ENCODE measurements around the gene TMEM219. TPM values are rescaled to one million over a fixed set of nuclear protein-coding genes. Genes with fewer than 3 reads are reported as not detected.

The TMEM219 gene
- total and polyA plus RNA-seq, 9 of the 15 experiments (the other 6 are each of a cell fraction or from before 2014, with no cell fraction given), result 35.3 to 62.8 (median 55.5) TPM

DNA sequence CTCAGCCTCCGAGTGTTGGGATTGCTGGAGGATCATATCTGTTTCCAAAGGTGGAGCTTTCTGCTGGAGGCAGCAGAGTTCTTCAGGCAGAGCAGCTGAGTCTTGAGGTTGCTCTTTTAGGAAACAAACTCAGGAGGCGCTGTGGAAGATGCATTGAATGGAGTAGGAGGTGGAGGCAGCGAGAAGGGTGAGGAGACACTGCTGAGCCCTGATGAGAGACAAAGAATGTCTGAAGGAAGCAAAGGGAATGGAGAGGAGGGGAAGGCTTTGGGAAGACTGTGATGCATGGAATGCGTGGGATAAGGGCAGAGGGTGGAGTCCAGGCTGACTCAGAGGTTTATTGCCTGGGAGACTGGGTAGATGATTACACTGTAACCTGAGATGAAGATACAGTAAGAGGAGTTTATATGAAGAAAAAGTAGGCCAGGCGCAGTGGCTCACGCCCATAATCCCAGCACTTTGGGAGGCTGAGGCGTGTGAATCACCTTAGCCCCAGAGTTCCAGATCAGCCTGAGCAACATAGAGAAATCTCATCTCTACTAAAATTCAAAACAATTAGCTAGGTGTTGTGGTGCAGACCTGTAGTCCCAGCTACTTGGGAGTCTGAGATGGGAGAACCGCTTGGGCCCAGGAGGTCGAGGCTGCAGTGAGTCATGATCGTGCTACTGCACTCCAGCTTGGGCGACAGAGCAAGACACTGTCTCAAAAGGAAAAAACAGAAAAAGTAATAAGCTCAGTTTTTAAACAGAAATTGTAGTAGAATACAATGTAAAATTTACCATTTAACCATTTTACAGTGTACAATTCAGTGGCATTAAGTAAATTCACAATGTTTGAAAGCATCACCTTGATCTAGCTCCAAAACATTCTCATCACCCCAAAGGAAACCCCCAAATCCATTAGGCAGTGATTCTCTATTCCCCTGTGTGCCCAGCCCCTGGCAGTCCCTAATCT lies 17.8 kb upstream of the TMEM219 start (continued):
- TF ChIP-seq, protein P1, sequence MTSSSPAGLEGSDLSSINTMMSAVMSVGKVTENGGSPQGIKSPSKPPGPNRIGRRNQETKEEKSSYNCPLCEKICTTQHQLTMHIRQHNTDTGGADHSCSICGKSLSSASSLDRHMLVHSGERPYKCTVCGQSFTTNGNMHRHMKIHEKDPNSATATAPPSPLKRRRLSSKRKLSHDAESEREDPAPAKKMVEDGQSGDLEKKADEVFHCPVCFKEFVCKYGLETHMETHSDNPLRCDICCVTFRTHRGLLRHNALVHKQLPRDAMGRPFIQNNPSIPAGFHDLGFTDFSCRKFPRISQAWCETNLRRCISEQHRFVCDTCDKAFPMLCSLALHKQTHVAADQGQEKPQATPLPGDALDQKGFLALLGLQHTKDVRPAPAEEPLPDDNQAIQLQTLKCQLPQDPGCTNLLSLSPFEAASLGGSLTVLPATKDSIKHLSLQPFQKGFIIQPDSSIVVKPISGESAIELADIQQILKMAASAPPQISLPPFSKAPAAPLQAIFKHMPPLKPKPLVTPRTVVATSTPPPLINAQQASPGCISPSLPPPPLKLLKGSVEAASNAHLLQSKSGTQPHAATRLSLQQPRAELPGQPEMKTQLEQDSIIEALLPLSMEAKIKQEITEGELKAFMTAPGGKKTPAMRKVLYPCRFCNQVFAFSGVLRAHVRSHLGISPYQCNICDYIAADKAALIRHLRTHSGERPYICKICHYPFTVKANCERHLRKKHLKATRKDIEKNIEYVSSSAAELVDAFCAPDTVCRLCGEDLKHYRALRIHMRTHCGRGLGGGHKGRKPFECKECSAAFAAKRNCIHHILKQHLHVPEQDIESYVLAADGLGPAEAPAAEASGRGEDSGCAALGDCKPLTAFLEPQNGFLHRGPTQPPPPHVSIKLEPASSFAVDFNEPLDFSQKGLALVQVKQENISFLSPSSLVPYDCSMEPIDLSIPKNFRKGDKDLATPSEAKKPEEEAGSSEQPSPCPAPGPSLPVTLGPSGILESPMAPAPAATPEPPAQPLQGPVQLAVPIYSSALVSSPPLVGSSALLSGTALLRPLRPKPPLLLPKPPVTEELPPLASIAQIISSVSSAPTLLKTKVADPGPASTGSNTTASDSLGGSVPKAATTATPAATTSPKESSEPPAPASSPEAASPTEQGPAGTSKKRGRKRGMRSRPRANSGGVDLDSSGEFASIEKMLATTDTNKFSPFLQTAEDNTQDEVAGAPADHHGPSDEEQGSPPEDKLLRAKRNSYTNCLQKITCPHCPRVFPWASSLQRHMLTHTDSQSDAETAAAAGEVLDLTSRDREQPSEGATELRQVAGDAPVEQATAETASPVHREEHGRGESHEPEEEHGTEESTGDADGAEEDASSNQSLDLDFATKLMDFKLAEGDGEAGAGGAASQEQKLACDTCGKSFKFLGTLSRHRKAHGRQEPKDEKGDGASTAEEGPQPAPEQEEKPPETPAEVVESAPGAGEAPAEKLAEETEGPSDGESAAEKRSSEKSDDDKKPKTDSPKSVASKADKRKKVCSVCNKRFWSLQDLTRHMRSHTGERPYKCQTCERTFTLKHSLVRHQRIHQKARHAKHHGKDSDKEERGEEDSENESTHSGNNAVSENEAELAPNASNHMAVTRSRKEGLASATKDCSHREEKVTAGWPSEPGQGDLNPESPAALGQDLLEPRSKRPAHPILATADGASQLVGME (CRISPR knock-in tag; IDR thresholded peaks at IDR 0.05), result no peak
- no peak for TF ChIP-seq HDAC8 (tag; IDR thresholded peaks at IDR 0.05)
- 0 out of 2 replicates have a peak, but pooled peaks have one; percentile 29 for TF ChIP-seq HLTF (IDR thresholded peaks at IDR 0.05)
- peak; percentile 72 for TF ChIP-seq RFX1 (IDR thresholded peaks at IDR 0.05)
- peak; percentile 94 for TF ChIP-seq FOSL1 (tag; conservative IDR thresholded peaks at IDR 0.05)
- no peak for TF ChIP-seq SAP30 (IDR thresholded peaks at IDR 0.05; ENCODE audit: borderline replicate concordance, insufficient read depth, low read depth, low read length, poor library complexity, severe bottlenecking)
- TF ChIP-seq, protein P2, sequence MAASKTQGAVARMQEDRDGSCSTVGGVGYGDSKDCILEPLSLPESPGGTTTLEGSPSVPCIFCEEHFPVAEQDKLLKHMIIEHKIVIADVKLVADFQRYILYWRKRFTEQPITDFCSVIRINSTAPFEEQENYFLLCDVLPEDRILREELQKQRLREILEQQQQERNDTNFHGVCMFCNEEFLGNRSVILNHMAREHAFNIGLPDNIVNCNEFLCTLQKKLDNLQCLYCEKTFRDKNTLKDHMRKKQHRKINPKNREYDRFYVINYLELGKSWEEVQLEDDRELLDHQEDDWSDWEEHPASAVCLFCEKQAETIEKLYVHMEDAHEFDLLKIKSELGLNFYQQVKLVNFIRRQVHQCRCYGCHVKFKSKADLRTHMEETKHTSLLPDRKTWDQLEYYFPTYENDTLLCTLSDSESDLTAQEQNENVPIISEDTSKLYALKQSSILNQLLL (CRISPR knock-in tag; IDR thresholded peaks at IDR 0.05; ENCODE audit: borderline replicate concordance), result no peak
- no peak for TF ChIP-seq ATF1 (CRISPR knock-in tag; IDR thresholded peaks at IDR 0.05)
- TF ChIP-seq ATF1 (tag; IDR thresholded peaks at IDR 0.05), result no peak; the same call in 1 of the 2 replicates
- TF ChIP-seq, protein P3, sequence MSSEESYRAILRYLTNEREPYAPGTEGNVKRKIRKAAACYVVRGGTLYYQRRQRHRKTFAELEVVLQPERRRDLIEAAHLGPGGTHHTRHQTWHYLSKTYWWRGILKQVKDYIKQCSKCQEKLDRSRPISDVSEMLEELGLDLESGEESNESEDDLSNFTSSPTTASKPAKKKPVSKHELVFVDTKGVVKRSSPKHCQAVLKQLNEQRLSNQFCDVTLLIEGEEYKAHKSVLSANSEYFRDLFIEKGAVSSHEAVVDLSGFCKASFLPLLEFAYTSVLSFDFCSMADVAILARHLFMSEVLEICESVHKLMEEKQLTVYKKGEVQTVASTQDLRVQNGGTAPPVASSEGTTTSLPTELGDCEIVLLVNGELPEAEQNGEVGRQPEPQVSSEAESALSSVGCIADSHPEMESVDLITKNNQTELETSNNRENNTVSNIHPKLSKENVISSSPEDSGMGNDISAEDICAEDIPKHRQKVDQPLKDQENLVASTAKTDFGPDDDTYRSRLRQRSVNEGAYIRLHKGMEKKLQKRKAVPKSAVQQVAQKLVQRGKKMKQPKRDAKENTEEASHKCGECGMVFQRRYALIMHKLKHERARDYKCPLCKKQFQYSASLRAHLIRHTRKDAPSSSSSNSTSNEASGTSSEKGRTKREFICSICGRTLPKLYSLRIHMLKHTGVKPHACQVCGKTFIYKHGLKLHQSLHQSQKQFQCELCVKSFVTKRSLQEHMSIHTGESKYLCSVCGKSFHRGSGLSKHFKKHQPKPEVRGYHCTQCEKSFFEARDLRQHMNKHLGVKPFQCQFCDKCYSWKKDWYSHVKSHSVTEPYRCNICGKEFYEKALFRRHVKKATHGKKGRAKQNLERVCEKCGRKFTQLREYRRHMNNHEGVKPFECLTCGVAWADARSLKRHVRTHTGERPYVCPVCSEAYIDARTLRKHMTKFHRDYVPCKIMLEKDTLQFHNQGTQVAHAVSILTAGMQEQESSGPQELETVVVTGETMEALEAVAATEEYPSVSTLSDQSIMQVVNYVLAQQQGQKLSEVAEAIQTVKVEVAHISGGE (CRISPR knock-in tag; IDR thresholded peaks at IDR 0.05), result peak in 1 of 3 experiments; percentile 26; a peak in 1 of 6 replicates
- TF ChIP-seq ZNF395 (CRISPR knock-in tag; IDR thresholded peaks at IDR 0.05), result no peak
- peak; percentile 28 for TF ChIP-seq SMARCA4 (IDR thresholded peaks at IDR 0.05)
- TF ChIP-seq CBX5 (IDR thresholded peaks at IDR 0.05; ENCODE audit: borderline replicate concordance, low read depth), result no peak
- TF ChIP-seq CBFA2T3 (IDR thresholded peaks at IDR 0.05), result no peak
